GM23248 (cell line): ENCODE data around the gene LRP2. TPM values are rescaled to one million over a fixed set of nuclear protein-coding genes. Genes with fewer than 3 reads are reported as not detected.

Experiments used
- DNase-seq: peaks from one replicate; pipeline ENCODE4 v3.0.0-alpha.2; 2015
- H2AFZ ChIP-seq: fragments of 200-600 bp; sonication (generic); 2 replicates; pipeline ENCODE4 v1.6.1; 2016; ENCODE audit warnings: antibody characterized with exemption
- H3F3A ChIP-seq: fragments of 200-600 bp; sonication (generic); 2 replicates; pipeline ENCODE4 v1.6.1; 2016; ENCODE audit warnings: mild to moderate bottlenecking, antibody characterized with exemption, mixed run types; ENCODE audit not compliant: insufficient read depth
- H3K27ac ChIP-seq: fragments of 200-600 bp; sonication (generic); 2 replicates; pipeline ENCODE4 v1.5.1; 2016; ENCODE audit warnings: mild to moderate bottlenecking
- H3K27me3 ChIP-seq: fragments of 200-600 bp; sonication (generic); replicated peaks from 2 replicates; pipeline ENCODE4 v1.6.1; 2016; ENCODE audit warnings: mild to moderate bottlenecking; ENCODE audit not compliant: insufficient read depth
- H3K36me3 ChIP-seq: fragments of 200-600 bp; sonication (generic); 2 replicates; pipeline ENCODE4 v1.6.1; 2016; ENCODE audit warnings: low read depth, mild to moderate bottlenecking
- H3K4me1 ChIP-seq: fragments of 200-600 bp; sonication (generic); 2 replicates; pipeline ENCODE4 v1.6.1; 2016; ENCODE audit warnings: mild to moderate bottlenecking; ENCODE audit not compliant: insufficient read depth
- H3K4me2 ChIP-seq: fragments of 200-600 bp; sonication (generic); one replicate; pipeline ENCODE4 v1.6.1; 2016; ENCODE audit warnings: mild to moderate bottlenecking; ENCODE audit not compliant: unreplicated experiment
- H3K4me3 ChIP-seq: fragments of 200-600 bp; sonication (generic); 2 replicates; pipeline ENCODE4 v1.5.1; 2016; ENCODE audit warnings: mild to moderate bottlenecking
- H3K79me2 ChIP-seq: fragments of 200-600 bp; sonication (generic); 2 replicates; pipeline ENCODE4 v1.6.1; 2016; ENCODE audit warnings: mild to moderate bottlenecking; ENCODE audit not compliant: insufficient read depth
- H3K9ac ChIP-seq: fragments of 200-600 bp; sonication (generic); 2 replicates; pipeline ENCODE4 v1.6.1; 2016; ENCODE audit warnings: mild to moderate bottlenecking
- H3K9me2 ChIP-seq: fragments of 200-600 bp; sonication (generic); 2 replicates; pipeline ENCODE4 v1.6.1; 2016; ENCODE audit warnings: mixed run types, mild to moderate bottlenecking, moderate library complexity; ENCODE audit not compliant: insufficient read depth
- H3K9me3 ChIP-seq: fragments of 200-600 bp; sonication (generic); one replicate; pipeline ENCODE4 v1.6.1; 2017; ENCODE audit warnings: low read depth
- H4K20me1 ChIP-seq: fragments of 200-600 bp; sonication (generic); 2 replicates; pipeline ENCODE4 v1.6.0; 2016; ENCODE audit not compliant: insufficient read depth
- EZH2 ChIP-seq: fragments of 200-600 bp; sonication (generic); IDR thresholded peaks from 2 replicates; pipeline ENCODE4 v1.6.1; 2018; ENCODE audit warnings: antibody characterized with exemption, mild to moderate bottlenecking; ENCODE audit not compliant: insufficient read depth, poor library complexity, severe bottlenecking
- EZH2phosphoT487 ChIP-seq: fragments of 200-600 bp; sonication (generic); IDR thresholded peaks from 2 replicates; pipeline ENCODE4 v1.6.1; 2018; ENCODE audit warnings: antibody characterized with exemption, moderate library complexity, mild to moderate bottlenecking, low read depth; ENCODE audit not compliant: insufficient read depth
- WGBS, 2 experiments: methylation state at CpG; one replicate each; pipeline ENCODE4 v1.1.6; 2015 to 2017; ENCODE audit warnings: low lambda C conversion rate in 2 of 2, low coverage in 1 of 2; ENCODE audit errors: missing lambda C conversion rate in 2 of 2; 5-methylcytosine and 5-hydroxymethylcytosine counted together
- in situ Hi-C: fragments of 300-500 bp; cut with MboI; formaldehyde crosslinking; loops from 2 replicates; pipeline ENCODE4 v1.15.0; 2020
- polyA plus RNA-seq: library from polyadenylated mRNA; unstranded; fragments of >200 nt; fragmentation: Nextera tagmentation; extraction: Ambion mirVana; gene quantifications from 2 replicates; pipeline ENCODE4 v1.2.1, GENCODE V29; 2016
- total RNA-seq: library from RNA; depleted of rRNA; stranded (reverse); fragments of >200 nt; shearing (Covaris generic); gene quantifications from 2 replicates; pipeline ENCODE4 v1.2.3, GENCODE V29; 2014

Gene LRP2
- total and polyA plus RNA-seq, 2 experiments from 2014 or later, result not detected

GRCh38 chr2:169386722-169387121, 24.4 kb upstream of the LRP2 start:
- Histone ChIP-seq H3F3A (no peaks in the 10 kb centered on the region), H3K9ac (no peak overlapping the region), H3K27me3 (no peaks in the 10 kb centered on the region), H4K20me1 (no peaks in the 10 kb centered on the region), H2AFZ (no peak overlapping the region), H3K9me2 (no peaks in the 10 kb centered on the region), H3K4me1 (no peaks in the 10 kb centered on the region), H3K27ac (no peak overlapping the region), H3K36me3 (no peaks in the 10 kb centered on the region), H3K79me2 (no peaks in the 10 kb centered on the region), H3K4me2 (no peak overlapping the region), H3K4me3 (no peak overlapping the region), H3K9me3 (no peaks in the 10 kb centered on the region)
- in situ Hi-C loops, result no loop called here
- DNase-seq, result no peak
- WGBS, 2 experiments, result 24 to 39% methylated on average over 2 of the region's 2 CpGs
- TF ChIP-seq EZH2phosphoT487 (no peak), EZH2 (no peak)

DNA sequence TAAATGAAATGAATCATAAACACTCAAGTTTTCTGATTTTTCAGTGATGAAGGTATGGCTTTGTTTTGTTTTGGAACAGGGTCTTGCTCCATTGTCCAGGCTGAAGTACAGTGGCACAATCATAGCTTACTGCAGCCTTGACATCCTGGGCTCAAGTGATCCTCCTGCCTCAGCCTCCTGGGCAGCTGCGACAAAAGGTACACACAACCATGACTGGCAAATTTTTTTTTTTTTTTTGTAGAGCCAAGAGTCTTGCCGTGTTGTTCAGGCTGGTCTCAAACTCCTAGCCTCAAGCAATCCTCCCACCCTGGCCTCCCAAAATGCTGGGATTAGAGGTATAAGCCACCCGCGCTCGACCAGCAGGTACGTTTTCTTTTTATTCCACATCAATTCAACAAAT, 22.5 kb upstream of the LRP2 start:
- DNase-seq, result no peak
- no peaks in the 10 kb centered on the region for H4K20me1 ChIP-seq
- H3K27ac ChIP-seq, result no peak overlapping the region
- H3K9ac ChIP-seq, result no peak overlapping the region
- H3K79me2 ChIP-seq, result no peaks in the 10 kb centered on the region
- no peaks in the 10 kb centered on the region; the same call in 1 of the 2 replicates for H3K9me2 ChIP-seq
- no peak overlapping the region for H3K4me3 ChIP-seq
- H3K9me3 ChIP-seq, result no peaks in the 10 kb centered on the region
- H3K36me3 ChIP-seq, result no peaks in the 10 kb centered on the region
- no peak overlapping the region for H3K4me2 ChIP-seq
- no peak overlapping the region for H2AFZ ChIP-seq
- no peak for TF ChIP-seq EZH2
- no peak for TF ChIP-seq EZH2phosphoT487
- no peaks in the 10 kb centered on the region for H3F3A ChIP-seq
- in situ Hi-C loops, result no loop called here
- 54% methylated on average over 6 of the region's 6 CpGs for WGBS, 2 experiments
- H3K4me1 ChIP-seq, result no peaks in the 10 kb centered on the region
- no peaks in the 10 kb centered on the region for H3K27me3 ChIP-seq

- H3K9ac ChIP-seq, result no peak overlapping the region
- no peaks in the 10 kb centered on the region for H4K20me1 ChIP-seq
- H2AFZ ChIP-seq, result no peak overlapping the region
- H3K4me1 ChIP-seq, result no peaks in the 10 kb centered on the region
- H3F3A ChIP-seq, result no peaks in the 10 kb centered on the region
- DNase-seq, result no peak
- no peaks in the 10 kb centered on the region for H3K9me2 ChIP-seq
- TF ChIP-seq EZH2, result no peak
- no peak for TF ChIP-seq EZH2phosphoT487
- 15 to 19% methylated on average over 4 of the region's 4 CpGs for WGBS, 2 experiments
- H3K36me3 ChIP-seq, result no peaks in the 10 kb centered on the region
- in situ Hi-C loops, result no loop called here
- no peaks in the 10 kb centered on the region for H3K27me3 ChIP-seq
- no peak overlapping the region for H3K4me3 ChIP-seq
- no peaks in the 10 kb centered on the region for H3K79me2 ChIP-seq
- H3K27ac ChIP-seq, result no peak overlapping the region
- no peak overlapping the region for H3K4me2 ChIP-seq
- H3K9me3 ChIP-seq, result no peaks in the 10 kb centered on the region
Measured at GRCh38 chr2:169372561-169372960, 10.2 kb upstream of the LRP2 start.

GRCh38 chr2:169366066-169366465, 3.7 kb upstream of the LRP2 start:
- DNase-seq, result no peak
- H3K4me2 ChIP-seq, result no peak overlapping the region
- H3K27ac ChIP-seq, result no peak overlapping the region
- TF ChIP-seq EZH2phosphoT487 (no peak), EZH2 (no peak)
- H3K36me3 ChIP-seq, result no peaks in the 10 kb centered on the region
- H3K9me2 ChIP-seq, result no peaks in the 10 kb centered on the region
- no peak overlapping the region for H3K4me3 ChIP-seq
- H4K20me1 ChIP-seq, result no peaks in the 10 kb centered on the region
- no peaks in the 10 kb centered on the region for H3F3A ChIP-seq
- no peak overlapping the region for H2AFZ ChIP-seq
- no peak overlapping the region for H3K9ac ChIP-seq
- peaks cover 30% of the 10 kb centered on the region for H3K27me3 ChIP-seq
- peaks cover 3% of the 10 kb centered on the region; the same call in 1 of the 2 replicates for H3K4me1 ChIP-seq
- no peaks in the 10 kb centered on the region for H3K79me2 ChIP-seq
- no peaks in the 10 kb centered on the region for H3K9me3 ChIP-seq
- in situ Hi-C loops, result no loop called here

DNA sequence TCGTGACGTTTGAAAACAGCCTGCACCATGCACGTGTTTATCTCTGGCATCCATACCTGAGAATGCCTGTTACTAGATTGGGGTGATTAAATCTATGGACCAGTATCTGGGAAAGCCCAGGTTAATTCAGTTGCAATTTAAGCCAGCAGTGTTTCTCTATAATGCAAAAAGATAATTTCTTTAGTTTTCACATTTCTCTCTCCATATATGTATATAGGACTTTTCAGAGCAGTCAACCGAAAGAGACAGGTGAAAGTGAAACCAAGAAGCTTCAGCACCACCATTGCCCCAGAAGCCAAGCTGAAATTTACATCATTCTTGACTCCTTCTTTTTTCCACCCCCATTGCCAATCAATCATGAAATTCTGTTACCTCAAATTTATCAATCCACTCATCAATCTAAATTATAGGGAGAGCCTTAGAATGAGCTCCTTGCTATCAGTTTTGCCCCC, 2.7 kb upstream of the LRP2 start:
- in situ Hi-C loops, result no loop called here
- 24 to 26% methylated on average over 4 of the region's 4 CpGs for WGBS, 2 experiments
- no peak overlapping the region for H3K9ac ChIP-seq

More for the DNA sequence above, 2.7 kb upstream of the LRP2 start:
- TF ChIP-seq EZH2 (no peak), EZH2phosphoT487 (no peak)
- no peaks in the 10 kb centered on the region for H3F3A ChIP-seq
- peaks cover 40% of the 10 kb centered on the region for H3K27me3 ChIP-seq
- no peak overlapping the region for H3K4me3 ChIP-seq
- no peaks in the 10 kb centered on the region for H3K9me2 ChIP-seq
- H3K27ac ChIP-seq, result no peak overlapping the region
- no peak overlapping the region for H3K4me2 ChIP-seq
- no peak overlapping the region for H2AFZ ChIP-seq
- H4K20me1 ChIP-seq, result no peaks in the 10 kb centered on the region
- H3K36me3 ChIP-seq, result no peaks in the 10 kb centered on the region
- no peak for DNase-seq
- H3K9me3 ChIP-seq, result no peaks in the 10 kb centered on the region
- H3K4me1 ChIP-seq, result peaks cover 3% of the 10 kb centered on the region; the same call in 1 of the 2 replicates
- no peaks in the 10 kb centered on the region for H3K79me2 ChIP-seq
